Inflammatory macrophage treated with lipopolysaccharide for 4 hours (primary cell): ENCODE measurements around the gene AGAP3.

Source experiments
- DNase-seq: peaks from one replicate; pipeline ENCODE4 v3.0.0-alpha.2; 2020

The AGAP3 gene

DNA sequence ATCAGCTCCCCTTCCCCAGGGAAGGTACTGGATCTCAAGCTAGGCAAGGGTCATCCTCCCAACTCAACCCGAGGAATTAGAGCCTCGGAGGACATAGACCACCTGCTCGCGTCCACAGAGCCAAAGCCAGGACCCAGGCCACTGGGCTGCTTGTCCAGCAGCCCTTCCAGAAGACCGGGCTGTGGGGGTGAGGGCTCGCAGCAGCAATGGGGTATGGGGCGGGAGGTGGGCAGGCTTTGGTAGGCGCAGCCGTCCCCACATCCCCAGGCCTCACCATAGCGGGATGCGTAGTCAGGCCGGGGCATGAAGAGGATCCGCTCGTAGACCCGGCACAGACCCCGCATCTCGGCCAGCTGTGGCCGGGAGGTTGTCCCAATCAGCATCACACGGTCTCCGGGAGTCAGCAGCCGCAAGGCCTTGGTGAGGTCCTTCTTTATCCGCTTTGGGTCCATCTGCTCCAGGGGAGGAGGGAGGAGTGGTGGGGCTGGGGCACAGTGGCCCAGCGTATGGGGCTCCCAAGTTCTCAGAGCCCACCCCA is 105.8 kb downstream of the AGAP3 start:
- no peak for DNase-seq

DNA sequence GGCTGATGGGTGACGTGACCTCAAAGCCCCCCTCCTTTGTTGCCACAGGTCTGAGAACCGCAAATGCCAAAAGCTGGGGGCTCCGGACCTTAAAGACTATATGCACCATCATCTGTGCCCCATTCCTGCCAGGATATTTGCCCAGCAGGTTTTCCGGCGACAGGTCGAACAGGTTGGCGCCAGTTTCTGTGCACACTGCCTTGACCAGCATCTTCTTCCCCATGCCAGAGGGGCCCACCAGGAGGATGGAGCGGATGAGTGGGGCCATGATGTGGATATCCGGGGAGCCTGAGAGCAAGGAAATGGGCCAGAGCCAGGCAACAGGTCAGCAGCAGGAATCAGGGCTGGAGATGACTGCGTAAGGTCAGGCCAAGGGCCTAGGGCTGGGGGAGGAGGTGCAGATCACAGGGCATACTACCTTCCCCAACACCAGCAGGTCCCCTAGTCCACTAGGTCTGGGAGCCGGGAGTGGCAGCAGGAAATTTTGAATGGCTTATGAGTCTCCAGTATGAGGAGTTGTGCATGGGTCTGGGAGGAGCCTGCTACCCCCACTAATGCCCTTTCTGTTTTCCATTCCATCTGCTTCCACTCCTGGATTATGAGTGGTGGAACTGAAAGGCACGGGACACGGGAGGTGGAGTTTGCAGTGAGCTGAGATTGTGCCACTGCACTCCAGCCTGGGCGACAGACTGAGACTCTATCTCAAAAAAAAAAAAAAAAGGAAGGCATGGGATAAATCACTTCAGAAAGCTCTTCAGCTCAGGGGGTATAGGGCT is 107.1 kb downstream of the AGAP3 start:
- DNase-seq, result no peak
